ACHN (cell line): Measurements from ENCODE around the gene NR3C1.

Source experiments
- DNase-seq: peaks from one replicate; pipeline ENCODE4 v3.0.0-alpha.2; 2015
- in situ Hi-C: cut with HindIII; loops from 2 replicates; pipeline ENCODE4 v1.10.0; 2017; ENCODE audit warnings: low sequenced_read_pairs, low pct_ligation_motif_present, low pct_unique_long_range_greater_than_20kb

NR3C1 gene

DNA sequence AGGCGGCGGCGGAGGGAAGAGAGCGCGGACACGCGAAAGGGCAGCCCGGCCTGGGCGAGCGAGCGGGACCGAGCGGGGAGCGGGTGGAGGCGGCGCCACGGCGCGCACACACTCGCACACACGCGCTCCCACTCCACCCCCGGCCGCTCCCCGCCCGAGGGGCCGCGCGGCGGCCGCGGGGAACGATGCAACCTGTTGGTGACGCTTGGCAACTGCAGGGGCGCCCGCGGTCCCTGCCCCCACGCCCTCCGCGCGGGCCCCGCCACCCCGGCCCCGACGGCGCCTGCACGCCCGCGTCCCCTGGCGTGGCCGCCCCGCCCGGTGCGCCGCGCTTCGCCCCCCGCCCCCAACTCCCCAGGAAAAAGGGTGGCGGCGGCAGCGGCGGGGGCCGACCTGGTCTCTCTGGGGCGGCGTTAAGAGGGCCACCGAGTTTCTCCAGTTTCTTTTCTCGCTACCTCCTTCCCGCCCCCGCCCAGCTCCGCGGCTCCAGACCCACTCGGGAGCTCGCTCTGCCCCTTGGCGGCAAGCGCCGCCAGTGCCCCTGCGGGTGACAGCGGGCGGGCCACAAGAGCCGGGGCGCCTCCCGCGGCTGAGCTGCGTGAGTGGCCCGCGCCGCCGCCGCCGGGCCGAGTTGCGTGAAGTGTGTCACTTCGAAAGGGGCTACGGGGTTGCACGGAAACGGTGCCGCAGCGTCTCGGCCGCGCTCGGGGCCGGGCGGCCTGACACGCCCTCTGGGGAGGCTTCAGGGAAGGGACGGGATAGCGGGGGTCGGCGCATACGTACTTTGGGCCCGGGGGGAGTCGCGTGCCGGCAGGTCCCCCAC, at the start of gene NR3C1:
TSS of gene NR3C1 (minus strand) at position 94 of the 823 bp plus-strand sequence. CDS start 2,847 bp downstream, outside the sequence.
- in situ Hi-C loops = no loop called here
- peak; percentile 77 for DNase-seq

DNA sequence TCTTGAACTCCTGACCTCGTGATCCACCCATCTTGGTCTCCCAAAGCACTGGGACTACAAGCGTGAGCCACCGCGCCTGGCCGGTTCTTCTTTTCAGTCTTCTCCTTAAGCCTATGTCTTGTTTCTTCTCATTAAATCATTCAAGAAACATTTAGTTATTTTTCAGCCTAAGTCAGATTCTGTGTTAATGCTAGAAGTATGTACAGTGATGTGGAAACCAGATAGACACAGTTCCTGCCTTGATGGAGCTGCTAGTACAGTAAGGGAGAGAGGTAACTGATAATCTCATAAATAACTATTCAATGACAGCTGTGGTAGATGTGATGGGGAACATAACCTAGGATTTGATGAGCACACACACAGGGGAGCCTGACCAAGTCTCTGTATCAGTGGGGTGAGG, 46.3 kb upstream of the NR3C1 start:
- DNase-seq = no peak
- in situ Hi-C loops = no loop called here

DNA sequence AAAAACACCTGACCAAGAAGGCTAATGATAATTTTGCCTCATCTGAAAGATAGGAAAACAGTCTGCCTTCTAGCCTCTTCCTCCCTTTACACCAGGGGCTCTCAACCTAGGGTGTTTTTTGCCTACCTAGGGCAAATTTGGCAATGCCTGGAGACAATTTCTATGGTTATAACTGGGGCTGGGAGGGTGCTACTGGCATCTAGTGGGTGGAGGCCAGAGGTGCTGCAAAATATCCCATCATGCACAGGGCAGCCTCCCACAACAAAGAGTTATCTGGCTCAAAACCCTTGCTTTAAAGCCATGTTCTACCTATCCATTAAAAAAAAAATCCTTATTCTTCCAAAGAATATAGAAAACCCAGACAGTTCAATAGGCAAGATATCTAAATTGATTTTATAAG, 45.0 kb upstream of the NR3C1 start:
- in situ Hi-C loops = no loop called here
- no peak for DNase-seq

DNA sequence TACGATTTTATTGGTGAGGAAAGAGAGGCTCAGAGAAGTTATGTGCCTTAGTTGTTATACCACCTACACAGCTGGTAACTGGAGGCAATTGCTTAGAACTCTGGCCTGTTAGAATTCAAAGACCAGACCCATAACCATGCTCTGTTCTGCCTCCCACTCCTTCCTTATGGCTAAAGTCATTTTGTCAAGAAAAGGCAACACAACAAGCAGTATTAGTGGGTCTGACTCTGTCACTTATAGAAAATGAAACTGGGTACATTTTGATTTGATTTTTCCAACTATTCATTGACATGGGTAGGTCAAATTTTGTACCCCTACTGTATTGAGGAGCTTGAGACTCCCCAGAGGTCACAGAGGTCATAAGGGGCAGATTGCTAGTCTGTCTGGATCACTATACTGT, 44.5 kb upstream of the NR3C1 start:
- DNase-seq = no peak
- in situ Hi-C loops = no loop called here

DNA sequence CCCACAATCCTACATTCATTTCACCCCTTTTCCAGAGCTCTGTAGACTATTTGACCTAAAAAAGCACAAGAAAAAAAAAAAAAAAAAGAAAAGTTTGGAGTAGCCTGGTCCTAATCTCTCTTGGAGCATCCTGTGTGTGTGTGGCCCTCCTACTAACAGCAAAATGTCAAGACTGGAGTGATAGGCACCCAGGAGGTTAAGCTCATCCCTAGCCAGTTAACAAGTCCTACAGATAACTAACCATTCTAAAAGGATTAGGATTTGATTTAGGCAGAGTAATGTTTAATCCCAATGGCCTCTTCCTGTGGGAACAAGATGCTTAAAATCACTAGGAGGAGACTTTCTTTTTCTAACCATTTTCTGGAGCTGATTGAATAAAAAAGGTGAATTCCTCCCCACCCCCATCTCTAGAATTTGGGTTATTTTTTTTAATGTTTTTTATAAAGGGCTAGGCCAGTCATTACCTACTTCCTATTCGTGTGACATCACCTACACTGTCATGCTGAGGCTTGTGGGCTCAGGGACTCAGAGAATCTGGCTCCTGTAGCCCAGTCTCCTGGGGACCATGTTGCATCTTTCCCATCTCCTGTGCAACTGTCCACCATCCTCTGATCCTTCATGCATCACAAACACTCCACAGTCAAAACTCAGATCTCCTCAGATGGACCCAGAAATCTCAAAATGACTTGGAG, 43.2 kb upstream of the NR3C1 start:
- in situ Hi-C loops = no loop called here
- DNase-seq = no peak

DNA sequence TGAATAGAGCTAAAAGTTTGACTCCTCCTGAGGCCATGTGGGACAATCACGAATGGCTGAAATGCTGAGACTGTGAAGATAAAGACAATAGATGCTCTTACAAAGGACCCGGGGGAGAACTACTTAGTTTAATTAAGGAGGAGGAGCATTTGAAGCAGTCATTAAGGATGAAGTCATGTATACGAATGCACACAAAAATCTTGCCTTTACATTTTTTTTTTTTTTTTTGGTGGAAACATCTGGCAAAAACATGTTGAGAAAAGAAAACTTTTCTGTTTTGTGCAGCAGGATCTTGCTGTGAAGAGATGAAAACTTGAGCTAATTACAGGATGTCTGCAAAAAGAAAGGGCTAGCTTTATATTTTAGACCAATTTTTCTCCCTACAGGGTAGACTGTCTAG, 42.3 kb upstream of the NR3C1 start:
- in situ Hi-C loops = no loop called here
- DNase-seq = no peak

DNA sequence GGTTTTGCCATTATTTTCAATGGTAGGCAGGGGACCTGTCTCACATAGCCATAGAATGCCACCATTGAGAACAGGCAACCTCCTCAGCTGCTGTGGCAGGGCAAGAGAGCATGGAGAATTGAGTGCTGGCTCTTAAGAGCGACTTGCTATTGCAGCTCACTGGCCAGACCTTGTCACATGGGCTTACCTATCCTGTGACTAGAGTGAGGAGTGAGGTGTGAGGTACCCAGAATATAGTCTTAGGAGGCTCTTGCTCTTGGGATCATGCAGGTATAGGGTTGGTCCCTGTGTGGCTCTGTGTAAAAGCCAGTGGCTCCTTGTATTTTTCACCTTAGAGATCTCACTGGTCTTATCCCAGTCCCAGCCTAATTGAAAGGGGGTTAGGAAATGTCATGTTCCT, 39.8 kb upstream of the NR3C1 start:
- no peak for DNase-seq
- in situ Hi-C loops = no loop called here

DNA sequence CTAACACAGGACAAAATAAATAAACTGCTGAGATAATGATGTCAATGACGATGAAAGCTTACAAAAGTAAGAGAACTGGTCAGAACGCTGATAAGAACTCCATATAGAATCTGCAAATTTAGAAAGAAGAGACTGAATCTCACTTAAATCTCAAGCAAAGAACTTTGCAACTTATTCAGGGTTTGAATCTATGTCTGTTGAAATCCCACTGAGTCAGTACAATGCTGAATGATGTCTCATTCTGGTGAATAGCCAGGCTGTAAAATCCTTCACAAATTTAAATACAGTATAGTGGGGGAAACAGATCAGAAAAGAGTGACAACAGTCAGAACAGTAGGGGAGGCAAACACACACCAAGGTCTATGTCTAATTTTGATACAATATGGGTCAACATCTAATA, 38.9 kb upstream of the NR3C1 start:
- DNase-seq = no peak
- in situ Hi-C loops = no loop called here

DNA sequence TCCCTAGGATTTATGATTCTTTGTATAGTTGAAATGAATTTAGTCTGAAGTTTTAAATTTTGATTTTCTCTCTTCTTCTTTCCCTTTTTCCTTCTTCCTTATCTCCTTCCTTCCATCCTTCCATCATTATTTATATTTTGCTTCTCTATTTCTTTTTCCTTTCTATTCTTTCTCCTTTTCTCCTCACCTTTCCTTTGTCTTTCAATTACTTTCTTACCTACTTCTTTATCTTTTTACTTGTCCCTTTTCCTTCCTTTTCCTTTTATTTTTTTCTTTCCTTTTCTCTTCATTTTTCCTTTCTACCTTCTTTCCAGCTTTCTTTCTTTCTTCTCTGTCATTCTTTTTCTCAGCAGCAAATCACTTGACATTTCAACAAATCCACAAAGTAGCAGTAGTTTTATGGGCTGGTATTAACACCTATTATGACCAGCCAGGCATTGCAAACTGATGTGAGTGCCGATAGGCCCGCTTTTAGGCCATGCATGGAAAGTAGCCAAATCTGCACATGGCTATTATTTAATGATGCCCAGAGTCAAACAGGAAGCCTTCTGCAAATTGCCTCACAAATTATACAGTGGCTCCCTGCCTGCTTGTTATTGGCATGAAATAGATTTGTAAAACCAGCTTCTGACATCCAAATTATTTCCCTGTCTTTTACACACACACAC, 37.1 kb upstream of the NR3C1 start:
- in situ Hi-C loops = no loop called here
- DNase-seq = no peak

DNA sequence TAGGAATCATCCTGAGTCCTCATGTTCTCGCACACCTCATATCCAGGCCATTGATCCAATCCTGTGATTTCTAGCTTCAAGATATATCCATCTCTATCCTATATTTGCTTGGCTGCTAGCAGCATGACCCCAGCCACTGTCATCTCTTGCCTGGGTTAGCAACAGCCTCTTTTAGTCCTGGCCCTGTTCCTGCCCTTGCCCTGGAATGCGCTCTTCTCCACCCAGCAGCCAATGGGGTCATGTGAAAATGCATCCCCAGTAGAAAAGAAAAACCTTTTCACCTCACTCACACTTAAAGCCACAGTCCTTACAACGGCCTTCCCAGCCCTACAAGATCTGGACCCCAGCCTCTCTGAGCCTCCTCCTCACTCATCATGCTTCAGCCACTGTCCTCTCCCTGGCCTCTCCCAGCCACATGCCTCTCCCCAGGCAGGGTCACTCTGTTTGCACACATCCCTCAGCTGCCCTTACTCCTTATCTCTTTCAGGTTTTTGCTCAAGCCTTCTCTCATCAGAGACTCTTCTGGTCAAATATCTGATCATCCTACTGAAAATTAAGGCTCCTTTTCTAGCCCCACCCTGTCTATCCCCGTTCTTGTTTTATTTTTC, 34.3 kb upstream of the NR3C1 start:
- no peak for DNase-seq
- in situ Hi-C loops = no loop called here

DNA sequence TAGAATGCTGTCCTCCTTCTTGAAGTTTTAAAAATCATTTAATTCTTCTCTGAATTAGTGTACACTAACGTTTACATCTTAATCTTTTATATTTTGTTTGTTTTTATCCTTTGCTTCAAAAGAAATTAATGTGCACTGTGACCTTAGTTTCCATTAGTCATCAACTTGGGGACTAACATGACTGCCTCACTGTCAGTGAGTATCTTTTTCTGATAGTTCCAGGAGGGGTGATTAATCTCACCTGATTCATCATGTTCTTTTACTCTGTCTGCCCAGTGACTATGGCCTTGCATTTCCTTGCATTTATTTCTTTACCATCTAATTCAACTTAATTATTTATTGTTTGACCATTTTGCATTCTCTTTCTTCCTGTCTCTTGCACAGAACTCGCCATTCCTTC, 33.4 kb upstream of the NR3C1 start:
- in situ Hi-C loops = no loop called here

DNA sequence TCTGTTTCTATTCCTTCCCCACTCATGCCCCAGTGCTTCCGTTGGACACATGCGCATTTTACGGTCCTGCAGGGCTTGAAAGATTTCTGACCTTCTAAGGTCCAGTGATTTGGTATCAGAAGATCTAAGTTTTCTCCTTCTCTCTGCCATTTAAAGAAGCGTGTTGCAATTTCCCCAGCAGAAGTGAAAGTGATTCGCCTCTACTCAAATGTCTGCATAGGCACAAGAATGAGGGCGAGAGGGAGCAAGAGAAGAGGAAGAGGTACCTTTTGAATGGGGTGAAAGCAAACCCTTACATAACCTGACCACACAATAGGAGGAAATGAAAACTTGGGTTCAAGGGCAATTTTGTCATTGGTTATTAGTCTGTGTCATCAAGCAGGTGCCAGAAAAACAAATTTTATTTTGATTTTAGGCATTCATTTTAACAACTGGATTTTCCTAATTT, 31.7 kb upstream of the NR3C1 start:
- DNase-seq = peak; percentile 53
- in situ Hi-C loops = no loop called here

More for the DNA sequence above, 33.4 kb upstream of the NR3C1 start:
- DNase-seq = no peak

DNA sequence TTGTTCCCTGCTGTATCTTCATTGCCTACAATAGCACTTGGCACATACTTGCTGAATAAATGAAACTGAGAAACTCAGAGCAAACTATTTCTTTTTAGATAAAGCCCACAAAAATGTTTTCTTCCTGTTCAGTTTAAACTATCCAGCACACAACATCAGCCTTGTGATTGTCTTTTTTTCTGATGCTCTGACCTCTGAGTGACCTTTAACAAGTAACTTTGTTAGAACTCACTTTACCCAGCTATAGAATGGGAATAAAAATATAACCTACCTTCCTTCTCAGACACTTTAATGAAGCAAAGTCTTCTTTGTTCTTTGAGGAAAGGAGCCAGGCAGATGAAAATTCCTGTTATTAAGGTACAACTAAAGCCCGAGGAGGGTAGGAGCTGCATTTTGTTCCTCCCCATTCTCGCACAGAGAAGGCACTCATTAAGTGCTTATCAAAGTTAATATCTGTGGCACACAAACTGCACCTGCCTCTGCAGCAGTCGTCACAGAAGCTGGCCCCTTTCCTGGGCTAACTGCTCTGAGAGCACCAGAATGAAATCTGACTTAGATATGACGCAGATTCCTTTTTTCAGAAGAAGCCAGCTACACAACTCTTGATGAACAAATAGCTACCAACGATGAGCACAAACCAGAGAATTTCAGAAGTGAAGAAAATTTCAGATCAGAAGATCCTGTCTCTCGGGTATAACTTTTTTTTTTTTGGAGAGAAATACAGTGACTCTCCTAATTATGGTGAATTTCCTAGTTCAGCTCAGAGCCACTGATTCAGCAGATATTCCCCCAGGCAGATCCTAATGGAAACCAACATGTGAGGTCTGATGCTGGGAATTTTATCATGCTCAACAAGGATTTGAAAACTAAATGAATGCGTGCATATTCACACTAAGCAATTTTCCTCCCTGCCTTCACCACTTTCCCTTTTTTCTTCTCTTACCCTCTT, 31.0 kb upstream of the NR3C1 start:
- DNase-seq = no peak
- in situ Hi-C loops = no loop called here

DNA sequence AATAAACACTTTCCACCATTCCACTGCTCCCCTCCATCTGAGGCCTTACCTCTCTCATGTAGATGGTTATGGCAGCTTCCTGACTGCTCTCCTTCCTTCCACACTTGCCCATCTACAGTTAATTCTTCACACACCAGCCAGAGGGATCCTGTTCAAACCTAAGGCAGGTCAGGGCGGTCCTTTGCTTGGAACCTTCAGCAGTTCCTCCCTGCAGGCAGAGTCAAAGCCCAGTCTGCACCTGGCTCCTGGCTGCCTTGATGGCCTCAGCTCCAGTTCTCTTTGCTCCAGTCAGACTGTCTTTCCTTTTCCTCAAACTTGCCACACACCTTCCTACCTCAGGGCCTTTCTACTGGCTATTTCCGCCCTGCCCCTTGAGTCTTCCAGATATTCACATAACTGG, 30.2 kb upstream of the NR3C1 start:
- in situ Hi-C loops = no loop called here
- no peak for DNase-seq

DNA sequence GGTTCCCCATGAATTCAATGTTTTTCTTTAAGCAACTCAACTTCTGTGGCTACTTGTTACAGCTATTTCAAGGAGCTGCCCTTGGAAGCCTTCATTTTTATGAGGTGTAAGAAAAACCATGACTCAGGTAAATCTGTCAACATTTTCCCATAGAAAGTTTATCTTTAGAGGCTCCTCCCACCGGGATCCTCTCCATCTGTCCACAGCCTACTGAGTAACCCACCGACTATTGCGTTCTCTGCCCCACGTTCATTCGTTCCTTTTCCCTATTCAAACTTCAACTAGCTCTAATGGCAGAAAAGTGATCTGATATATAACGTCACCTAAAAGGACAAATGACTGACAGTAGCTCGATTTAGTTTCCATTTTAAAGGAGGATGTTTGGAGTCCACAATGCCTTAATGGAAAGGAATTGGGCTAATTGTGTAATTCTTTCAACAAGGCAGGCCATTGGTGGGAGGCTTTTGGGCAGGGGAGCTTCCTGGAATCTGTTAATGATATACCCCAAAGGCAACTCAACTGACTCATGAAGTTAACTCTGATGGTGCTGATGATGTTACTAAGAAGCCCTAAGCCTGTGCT, 29.3 kb upstream of the NR3C1 start:
- DNase-seq = peak; percentile 66
- in situ Hi-C loops = no loop called here

DNA sequence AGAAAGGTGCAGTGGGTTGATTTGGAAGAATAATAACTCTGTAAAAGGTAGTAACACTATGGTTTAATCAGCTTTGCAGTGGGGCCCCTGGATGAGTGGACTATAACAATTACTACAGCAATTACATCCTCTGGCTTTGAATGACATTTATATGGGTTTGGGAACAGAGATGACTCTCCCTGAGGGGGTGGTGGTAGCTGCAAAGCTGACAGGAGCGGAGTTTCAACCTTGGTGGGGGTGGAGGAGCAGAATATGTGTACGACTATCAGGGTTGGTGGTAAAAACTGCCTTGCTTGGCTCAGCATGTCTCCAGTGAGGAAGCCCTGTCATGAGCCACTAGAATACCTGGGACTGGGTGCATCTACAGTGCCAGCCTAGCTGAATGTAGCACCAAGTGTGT, 28.3 kb upstream of the NR3C1 start:
- in situ Hi-C loops = no loop called here

DNA sequence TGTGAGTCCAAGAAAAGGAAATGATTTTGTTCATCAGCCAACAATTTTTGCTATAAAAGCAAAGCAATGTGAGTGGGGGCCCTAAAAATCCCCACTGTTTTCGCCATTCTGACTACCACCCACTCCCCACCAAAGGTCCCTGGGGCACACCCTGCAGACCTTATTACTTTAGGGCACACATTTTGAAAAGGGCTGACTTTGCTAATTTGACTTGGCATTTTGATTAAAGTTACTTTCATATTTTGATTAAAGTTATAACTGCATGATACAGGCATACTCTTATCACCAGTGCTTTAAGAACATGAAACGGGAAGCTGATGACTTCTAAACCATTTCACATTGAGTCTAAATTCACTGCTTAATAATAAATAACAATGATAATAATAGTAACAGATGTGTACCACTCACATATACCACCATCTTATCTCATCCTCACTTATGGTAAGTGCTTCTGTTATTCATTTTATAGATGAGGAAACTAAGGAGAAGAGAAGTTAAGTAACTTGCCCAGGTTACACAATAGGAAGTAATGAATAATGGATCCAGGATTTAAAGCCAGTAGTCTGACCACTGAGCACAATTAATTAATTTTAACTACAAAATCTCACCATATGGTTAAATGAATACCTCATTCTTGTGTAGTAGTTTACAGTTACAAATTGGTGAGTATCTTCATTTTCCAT, 25.4 kb upstream of the NR3C1 start:
- in situ Hi-C loops = no loop called here
- DNase-seq = no peak

More for the DNA sequence above, 28.3 kb upstream of the NR3C1 start:
- DNase-seq = no peak
